Measurements from ENCODE around the gene GNGT2. TPM values are rescaled to one million over a fixed set of nuclear protein-coding genes. Genes with fewer than 3 reads are reported as not detected.

Gene GNGT2
- total RNA-seq, 1 donor from 2014 or later: 2.1 TPM

- ATAC-seq (ENCODE audit: poor library complexity): peak; percentile 81
- peak; percentile 73 for DNase-seq
- intact Hi-C loops (cut with DNase I): no loop called here
These were observed 6.7 kb upstream of the GNGT2 start for GRCh38 chr17:49216953-49217650.

- DNase-seq: no peak
- ATAC-seq (ENCODE audit: poor library complexity): no peak
- intact Hi-C loops (cut with DNase I): no loop called here
These were observed 6.1 kb upstream of the GNGT2 start for GRCh38 chr17:49216482-49216881.

GRCh38 chr17:49214676-49215360 lies 4.4 kb upstream of the GNGT2 start:
- ATAC-seq (ENCODE audit: poor library complexity) (no peak), DNase-seq (peak; percentile 58)
- intact Hi-C loops (cut with DNase I): no loop called here

DNA sequence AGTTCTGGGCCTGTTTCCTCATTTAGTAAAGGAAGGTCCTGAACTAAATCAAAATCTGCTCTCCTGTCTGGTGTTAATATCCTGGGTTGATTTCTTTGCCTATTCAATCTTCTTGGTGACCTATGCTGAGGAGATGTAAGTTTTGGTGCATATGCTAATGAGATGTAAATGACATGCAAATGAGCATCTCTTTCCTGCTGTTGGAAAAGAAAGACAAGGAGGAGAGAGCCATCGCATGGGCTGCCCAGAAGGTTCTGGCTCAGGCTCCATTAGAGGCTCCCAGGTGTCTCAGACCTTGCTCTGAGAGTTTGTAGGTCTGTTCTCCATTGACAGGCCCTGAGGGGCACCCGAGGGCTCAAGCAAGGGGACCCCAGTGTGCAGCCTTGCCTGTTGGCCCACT lies 3.5 kb upstream of the GNGT2 start:
- intact Hi-C loops (cut with DNase I): no loop called here
- no peak for ATAC-seq (ENCODE audit: poor library complexity)
- no peak for DNase-seq

- DNase-seq (no peak), ATAC-seq (ENCODE audit: poor library complexity) (no peak)
- intact Hi-C loops (cut with DNase I): no loop called here
These were observed 3.0 kb upstream of the GNGT2 start for GRCh38 chr17:49213399-49213798.

- no peak for DNase-seq
- intact Hi-C loops (cut with DNase I): no loop called here
- no peak for ATAC-seq (ENCODE audit: poor library complexity)
These were observed 1.3 kb downstream of the GNGT2 start for GRCh38 chr17:49209061-49209571.

- intact Hi-C loops (cut with DNase I): no loop called here
- ATAC-seq (ENCODE audit: poor library complexity) (no peak), DNase-seq (no peak)
These were observed 5.9 kb downstream of the GNGT2 start for GRCh38 chr17:49204516-49204915.

GRCh38 chr17:49203796-49204195 lies 6.6 kb downstream of the GNGT2 start:
- ATAC-seq (ENCODE audit: poor library complexity) (no peak), DNase-seq (no peak)
- intact Hi-C loops (cut with DNase I): no loop called here

GRCh38 chr17:49201481-49201927 lies 8.9 kb downstream of the GNGT2 start:
- ATAC-seq (ENCODE audit: poor library complexity): no peak
- intact Hi-C loops (cut with DNase I): no loop called here
- no peak for DNase-seq

GRCh38 chr17:49200423-49201083 lies 9.8 kb downstream of the GNGT2 start:
- no peak for DNase-seq
- intact Hi-C loops (cut with DNase I): no loop called here

GRCh38 chr17:49198211-49198610 lies 12.2 kb downstream of the GNGT2 start:
- ATAC-seq (ENCODE audit: poor library complexity) (no peak), DNase-seq (no peak)
- intact Hi-C loops (cut with DNase I): no loop called here

More at GRCh38 chr17:49200423-49201083, 9.8 kb downstream of the GNGT2 start:
- ATAC-seq (ENCODE audit: poor library complexity): no peak

- DNase-seq: no peak
- intact Hi-C loops (cut with DNase I): no loop called here
- no peak for ATAC-seq (ENCODE audit: poor library complexity)
These were observed 12.9 kb downstream of the GNGT2 start for GRCh38 chr17:49197346-49197998.

DNA sequence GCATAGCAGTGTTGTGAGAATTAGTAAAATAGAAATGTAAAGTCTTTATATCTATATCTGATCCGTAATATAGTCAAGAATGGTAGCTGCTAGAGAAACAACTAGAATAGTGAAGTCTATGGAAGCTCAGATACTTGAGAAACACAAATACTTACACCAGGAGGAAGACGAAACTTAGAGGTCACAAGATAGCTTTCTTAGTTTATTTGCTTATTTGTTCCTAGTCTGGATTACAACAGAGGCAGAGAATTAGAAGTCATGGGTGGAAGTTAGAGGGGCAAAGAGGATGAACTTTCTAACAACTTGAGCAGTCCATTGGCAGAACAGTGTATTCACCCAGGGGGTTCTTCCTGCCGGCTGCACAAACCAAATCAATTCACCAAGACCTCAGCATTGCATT lies 13.9 kb downstream of the GNGT2 start:
- intact Hi-C loops (cut with DNase I): no loop called here
- no peak for DNase-seq
- no peak for ATAC-seq (ENCODE audit: poor library complexity)

- ATAC-seq (ENCODE audit: poor library complexity) (no peak), DNase-seq (no peak)
- intact Hi-C loops (cut with DNase I): no loop called here
These were observed 14.6 kb downstream of the GNGT2 start for GRCh38 chr17:49195751-49196150.

DNA sequence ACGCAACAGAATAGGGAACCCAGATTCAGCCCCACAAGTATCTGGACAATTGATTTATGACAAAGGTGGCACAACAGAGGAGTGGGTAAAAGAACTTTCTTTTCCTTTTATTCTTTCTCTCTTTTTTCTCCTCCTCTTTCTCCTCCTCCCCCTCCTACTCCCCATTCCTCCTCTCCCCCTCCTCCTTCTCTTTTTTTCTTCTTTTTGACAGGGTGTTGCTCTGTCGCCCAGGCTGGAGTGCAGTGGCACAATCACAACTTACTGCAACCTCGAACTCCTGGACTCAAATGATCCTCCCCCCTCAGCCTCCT lies 16.1 kb downstream of the GNGT2 start:
- ATAC-seq (ENCODE audit: poor library complexity) (no peak), DNase-seq (no peak)
- intact Hi-C loops (cut with DNase I): loop anchor here (5.0 kb wide), 1 partner anchor 33 kb away; no protein-coding TSS in a partner anchor

- DNase-seq (no peak), ATAC-seq (ENCODE audit: poor library complexity) (no peak)
- intact Hi-C loops (cut with DNase I): loop anchor here (5.0 kb wide), 1 partner anchor 34 kb away; no protein-coding TSS in a partner anchor
These were observed 16.7 kb downstream of the GNGT2 start for GRCh38 chr17:49193513-49194296.

DNA sequence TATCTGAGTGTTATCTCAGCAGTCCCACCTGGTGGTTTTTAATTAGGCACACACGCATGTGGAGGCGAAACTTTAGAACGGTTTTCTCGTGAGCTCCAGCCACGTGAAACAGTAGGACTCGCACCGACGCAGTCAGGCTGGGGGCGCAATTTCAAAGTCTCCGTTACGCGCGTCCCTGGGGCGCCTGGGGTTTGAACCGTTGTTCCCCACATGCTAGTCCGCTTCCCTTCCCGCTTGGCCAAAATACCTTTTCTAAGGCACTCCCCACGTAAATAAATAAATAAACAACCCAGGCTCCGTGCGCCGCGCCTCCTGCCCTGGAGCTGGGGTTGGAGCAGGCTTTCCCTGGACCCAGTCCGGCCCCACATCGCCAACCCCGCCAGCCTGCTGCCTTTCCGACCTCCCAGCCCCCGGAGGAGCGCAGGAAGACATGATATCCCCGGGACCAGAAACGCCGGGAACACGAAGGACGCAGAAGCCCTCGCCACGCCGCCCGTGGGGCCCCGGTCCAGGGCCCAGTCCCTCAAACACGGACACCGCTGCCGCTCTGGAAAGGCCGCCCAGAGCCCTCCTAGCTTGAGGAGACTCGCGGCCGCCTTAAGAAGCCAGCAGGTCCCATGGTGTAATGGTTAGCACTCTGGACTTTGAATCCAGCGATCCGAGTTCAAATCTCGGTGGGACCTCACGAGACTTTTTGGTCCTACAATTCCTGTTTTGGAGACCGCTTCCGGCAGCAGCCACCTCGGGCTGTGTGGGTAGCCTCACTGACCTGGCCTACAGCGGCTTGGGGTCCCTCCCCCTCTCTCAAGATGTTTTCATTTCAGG lies 18.2 kb downstream of the GNGT2 start:
- ATAC-seq (ENCODE audit: poor library complexity): peak; percentile 93
- intact Hi-C loops (cut with DNase I): loop anchor here (5.0 kb wide), 1 partner anchor 35 kb away; no protein-coding TSS in a partner anchor
- peak; percentile 93 for DNase-seq
